ENCODE data around the gene MYCBP2.
"Not testable (repeated sequence)": the region's sequence is repeated elsewhere in the genome, so short reads cannot be mapped to it uniquely, and the experiment has no call there.

MYCBP2 gene

GRCh38 chr13:77318741-77319140 lies 8.2 kb downstream of the MYCBP2 start:
- no peak overlapping the region for H3K4me2 ChIP-seq (ENCODE audit: low read depth, low read length, poor library complexity, severe bottlenecking)

GRCh38 chr13:77316430-77316829 lies 10.5 kb downstream of the MYCBP2 start:
- Histone ChIP-seq H3K9ac (ENCODE audit: low read length) (no peak overlapping the region), H3K27ac (ENCODE audit: low read depth, low read length) (no peak overlapping the region), H3K4me2 (ENCODE audit: low read depth, low read length, poor library complexity, severe bottlenecking) (no peak overlapping the region), H3K36me3 (ENCODE audit: low read length) (no peaks in the 10 kb centered on the region), H3K4me3 (ENCODE audit: insufficient read depth, low read length, poor library complexity, severe bottlenecking) (no peak overlapping the region), H3K79me2 (ENCODE audit: insufficient read depth, low read length) (peaks cover 99% of the 10 kb centered on the region), H3K9me2 (replicated peaks; ENCODE audit: insufficient read depth, low read length) (no peaks in the 10 kb centered on the region), H2AFZ (ENCODE audit: low read depth, low read length, severe bottlenecking) (no peak overlapping the region), H3K9me3 (ENCODE audit: insufficient read depth, low read length) (no peaks in the 10 kb centered on the region), H3K27me3 (ENCODE audit: low read length) (no peaks in the 10 kb centered on the region), H4K20me1 (ENCODE audit: low read depth, low read length) (peaks cover 70% of the 10 kb centered on the region), H3F3A (ENCODE audit: insufficient read depth) (peaks cover 13% of the 10 kb centered on the region; the same call in 1 of the 2 replicates)
- TF ChIP-seq CTCF (IDR thresholded peaks at IDR 0.05; ENCODE audit: insufficient read depth, low read length, poor library complexity, severe bottlenecking) (no peak), EZH2phosphoT487 (conservative IDR thresholded peaks at IDR 0.05; ENCODE audit: low read length) (no peak)

More at GRCh38 chr13:77318741-77319140, 8.2 kb downstream of the MYCBP2 start:
- Histone ChIP-seq H3K79me2 (ENCODE audit: insufficient read depth, low read length) (peaks cover 99% of the 10 kb centered on the region), H3K27me3 (ENCODE audit: low read length) (no peaks in the 10 kb centered on the region), H3K36me3 (ENCODE audit: low read length) (no peaks in the 10 kb centered on the region), H3K27ac (ENCODE audit: low read depth, low read length) (no peak overlapping the region), H4K20me1 (ENCODE audit: low read depth, low read length) (peaks cover 70% of the 10 kb centered on the region), H3F3A (ENCODE audit: insufficient read depth) (peaks cover 7% of the 10 kb centered on the region; the same call in 1 of the 2 replicates), H3K9me2 (replicated peaks; ENCODE audit: insufficient read depth, low read length) (no peaks in the 10 kb centered on the region), H3K9ac (ENCODE audit: low read length) (no peak overlapping the region), H3K4me3 (ENCODE audit: insufficient read depth, low read length, poor library complexity, severe bottlenecking) (no peak overlapping the region), H3K9me3 (ENCODE audit: insufficient read depth, low read length) (no peaks in the 10 kb centered on the region), H2AFZ (ENCODE audit: low read depth, low read length, severe bottlenecking) (no peak overlapping the region)
- TF ChIP-seq CTCF (IDR thresholded peaks at IDR 0.05; ENCODE audit: insufficient read depth, low read length, poor library complexity, severe bottlenecking) (no peak), EZH2phosphoT487 (conservative IDR thresholded peaks at IDR 0.05; ENCODE audit: low read length) (no peak)

GRCh38 chr13:77315509-77315908 lies 11.4 kb downstream of the MYCBP2 start:
- H3K9me2 ChIP-seq (replicated peaks; ENCODE audit: insufficient read depth, low read length); H3K4me2 ChIP-seq (ENCODE audit: low read depth, low read length, poor library complexity, severe bottlenecking); H2AFZ ChIP-seq (ENCODE audit: low read depth, low read length, severe bottlenecking); H3K27me3 ChIP-seq (ENCODE audit: low read length); H3K27ac ChIP-seq (ENCODE audit: low read depth, low read length); H3K9ac ChIP-seq (ENCODE audit: low read length); H3K4me3 ChIP-seq (ENCODE audit: insufficient read depth, low read length, poor library complexity, severe bottlenecking); H3K36me3 ChIP-seq (ENCODE audit: low read length); H3K9me3 ChIP-seq (ENCODE audit: insufficient read depth, low read length): not testable (repeated sequence)
- peaks cover 99% of the 10 kb centered on the region for H3K79me2 ChIP-seq (ENCODE audit: insufficient read depth, low read length)
- H3F3A ChIP-seq (ENCODE audit: insufficient read depth), result peaks cover 13% of the 10 kb centered on the region; the same call in 1 of the 2 replicates
- peaks cover 69% of the 10 kb centered on the region for H4K20me1 ChIP-seq (ENCODE audit: low read depth, low read length)

GRCh38 chr13:77313923-77314322 lies 13.0 kb downstream of the MYCBP2 start:
- TF ChIP-seq EZH2phosphoT487 (conservative IDR thresholded peaks at IDR 0.05; ENCODE audit: low read length), result no peak
- no peak for TF ChIP-seq CTCF (IDR thresholded peaks at IDR 0.05; ENCODE audit: insufficient read depth, low read length, poor library complexity, severe bottlenecking)
- H3K9me2 ChIP-seq (replicated peaks; ENCODE audit: insufficient read depth, low read length), result no peaks in the 10 kb centered on the region
- no peak overlapping the region for H3K27ac ChIP-seq (ENCODE audit: low read depth, low read length)
- peaks cover 13% of the 10 kb centered on the region; the same call in 1 of the 2 replicates for H3F3A ChIP-seq (ENCODE audit: insufficient read depth)
- no peak overlapping the region for H3K9ac ChIP-seq (ENCODE audit: low read length)
- H3K4me3 ChIP-seq (ENCODE audit: insufficient read depth, low read length, poor library complexity, severe bottlenecking), result no peak overlapping the region
- H3K79me2 ChIP-seq (ENCODE audit: insufficient read depth, low read length), result peaks cover 99% of the 10 kb centered on the region
- no peaks in the 10 kb centered on the region for H3K27me3 ChIP-seq (ENCODE audit: low read length)
- H3K36me3 ChIP-seq (ENCODE audit: low read length), result no peaks in the 10 kb centered on the region
- H3K9me3 ChIP-seq (ENCODE audit: insufficient read depth, low read length), result no peaks in the 10 kb centered on the region
- H3K4me2 ChIP-seq (ENCODE audit: low read depth, low read length, poor library complexity, severe bottlenecking), result no peak overlapping the region
- peaks cover 70% of the 10 kb centered on the region for H4K20me1 ChIP-seq (ENCODE audit: low read depth, low read length)
- no peak overlapping the region for H2AFZ ChIP-seq (ENCODE audit: low read depth, low read length, severe bottlenecking)
